ENCODE measurements around the gene ATP6V1G2.
"Not testable (repeated sequence)": the region's sequence is repeated elsewhere in the genome, so short reads cannot be mapped to it uniquely, and the experiment has no call there.

Gene ATP6V1G2

GRCh38 chr6:31509036-31509435, 37.4 kb downstream of the ATP6V1G2 start:
- not testable (repeated sequence) for H3K4me3 ChIP-seq (ENCODE audit: low read depth in 1 of 5, low read length in 5 of 5); H3K27ac ChIP-seq (ENCODE audit: low read depth, low read length); H3K9me3 ChIP-seq (ENCODE audit: control insufficient read depth in 5 of 5, low read length in 5 of 5); H3K27me3 ChIP-seq (ENCODE audit: control insufficient read depth in 5 of 5, insufficient read depth in 4 of 5, low read length in 5 of 5); H3K9ac ChIP-seq (ENCODE audit: low read length in 5 of 5); H3K4me1 ChIP-seq (ENCODE audit: control insufficient read depth in 5 of 5, insufficient read depth in 5 of 5, low read length in 5 of 5)
- H3K36me3 ChIP-seq (ENCODE audit: control insufficient read depth in 5 of 5, insufficient read depth in 5 of 5, low read length in 5 of 5), result peaks cover 0 to 48% (median 14%) of the 10 kb centered on the region in 5 donors

DNA sequence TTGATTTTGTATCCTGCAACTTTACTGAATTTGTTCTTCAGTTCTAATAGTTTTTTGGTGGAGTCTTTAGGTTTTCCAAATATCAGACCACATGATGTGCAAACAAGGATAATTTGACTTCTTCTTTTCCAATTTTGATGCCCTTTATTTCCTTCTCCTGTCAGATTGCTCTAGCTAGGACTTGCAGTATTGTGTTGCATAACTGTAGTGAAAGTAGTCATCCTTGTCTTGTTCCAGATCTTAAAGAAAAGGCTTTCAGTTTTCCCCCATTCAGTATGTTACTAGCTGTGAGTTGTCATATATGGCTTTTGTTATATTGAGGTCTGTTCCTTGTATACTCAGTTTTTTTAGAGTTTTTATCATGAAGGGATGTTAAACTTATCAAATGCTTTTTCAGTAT, 43.8 kb downstream of the ATP6V1G2 start:
- Histone ChIP-seq H3K36me3 (ENCODE audit: control insufficient read depth in 5 of 5, insufficient read depth in 5 of 5, low read length in 5 of 5) (peaks cover 0 to 21% (median 5%) of the 10 kb centered on the region in 5 donors), H3K27me3 (ENCODE audit: control insufficient read depth in 5 of 5, insufficient read depth in 4 of 5, low read length in 5 of 5) (peaks cover 0 to 8% (median 4%) of the 10 kb centered on the region in 5 donors), H3K9ac (ENCODE audit: low read length in 5 of 5) (no peak overlapping the region), H3K9me3 (ENCODE audit: control insufficient read depth in 5 of 5, low read length in 5 of 5) (no peaks in the 10 kb centered on the region), H3K4me1 (ENCODE audit: control insufficient read depth in 5 of 5, insufficient read depth in 5 of 5, low read length in 5 of 5) (peaks cover 0 to 15% (median 10%) of the 10 kb centered on the region in 5 donors), H3K4me3 (ENCODE audit: low read depth in 1 of 5, low read length in 5 of 5) (no peak overlapping the region), H3K27ac (ENCODE audit: low read depth, low read length) (no peak overlapping the region)

DNA sequence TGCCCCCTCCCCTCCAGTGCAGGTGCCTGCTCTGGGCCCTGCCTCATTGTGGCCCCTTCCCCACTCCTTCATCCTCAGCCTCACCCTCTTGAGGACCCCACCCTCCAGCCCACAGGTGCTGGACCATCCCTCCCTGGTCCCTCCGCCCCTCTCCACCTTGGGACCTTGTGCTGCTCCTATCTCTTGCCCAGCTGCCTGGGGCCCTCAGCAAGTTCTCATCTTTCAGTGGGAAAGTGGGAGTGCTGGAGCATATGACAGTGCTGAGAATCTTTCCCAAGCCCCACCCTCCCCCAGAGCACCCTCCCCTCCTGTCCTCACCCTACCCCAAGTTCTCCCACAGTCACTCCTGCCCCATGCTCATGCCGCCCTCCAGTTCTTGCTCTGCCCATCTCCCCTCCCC, 46.8 kb downstream of the ATP6V1G2 start:
- H3K4me1 ChIP-seq (ENCODE audit: control insufficient read depth in 5 of 5, insufficient read depth in 5 of 5, low read length in 5 of 5), result peaks cover 0 to 36% (median 22%) of the 10 kb centered on the region in 5 donors
- H3K9me3 ChIP-seq (ENCODE audit: control insufficient read depth in 5 of 5, low read length in 5 of 5); H3K27ac ChIP-seq (ENCODE audit: low read depth, low read length); H3K4me3 ChIP-seq (ENCODE audit: low read depth in 1 of 5, low read length in 5 of 5); H3K27me3 ChIP-seq (ENCODE audit: control insufficient read depth in 5 of 5, insufficient read depth in 4 of 5, low read length in 5 of 5); H3K36me3 ChIP-seq (ENCODE audit: control insufficient read depth in 5 of 5, insufficient read depth in 5 of 5, low read length in 5 of 5); H3K9ac ChIP-seq (ENCODE audit: low read length in 5 of 5): not testable (repeated sequence)

DNA sequence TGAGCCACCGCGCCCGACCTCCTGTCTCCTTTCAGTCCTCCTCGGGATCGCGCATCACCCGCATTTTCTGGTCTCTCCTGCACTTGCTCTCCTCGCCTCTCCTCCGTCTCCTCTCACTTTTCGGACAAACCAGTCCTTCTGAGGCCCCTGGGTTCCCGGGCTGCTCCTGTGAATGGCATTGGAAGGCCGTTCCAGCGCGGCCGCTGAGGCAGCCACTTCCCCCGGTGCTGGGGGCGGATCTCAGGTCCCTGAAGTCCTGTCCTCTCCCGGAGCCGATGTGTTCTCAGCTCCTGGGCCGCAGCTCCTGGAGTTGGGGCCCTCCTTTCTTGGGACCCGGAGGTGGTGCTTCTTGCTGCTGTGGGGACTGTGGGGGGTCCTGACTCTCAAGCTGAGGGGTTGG, 47.7 kb downstream of the ATP6V1G2 start:
- Histone ChIP-seq H3K4me3 (ENCODE audit: low read depth in 1 of 5, low read length in 5 of 5) (peak overlapping the region in 3 of 5 donors; percentile 35 to 73 (median 39)), H3K4me1 (ENCODE audit: control insufficient read depth in 5 of 5, insufficient read depth in 5 of 5, low read length in 5 of 5) (peaks cover 0 to 43% (median 28%) of the 10 kb centered on the region in 5 donors), H3K27ac (ENCODE audit: low read depth, low read length) (no peak overlapping the region), H3K27me3 (ENCODE audit: control insufficient read depth in 5 of 5, insufficient read depth in 4 of 5, low read length in 5 of 5) (peaks cover 0 to 8% (median 3%) of the 10 kb centered on the region in 5 donors), H3K36me3 (ENCODE audit: control insufficient read depth in 5 of 5, insufficient read depth in 5 of 5, low read length in 5 of 5) (no peaks in the 10 kb centered on the region), H3K9me3 (ENCODE audit: control insufficient read depth in 5 of 5, low read length in 5 of 5) (no peaks in the 10 kb centered on the region), H3K9ac (ENCODE audit: low read length in 5 of 5) (no peak overlapping the region)

GRCh38 chr6:31497531-31498476, 48.6 kb downstream of the ATP6V1G2 start, which contains the start of gene MICB:
MICB (plus strand) TSS chr6:31498145; CDS start chr6:31498194, 49 bp downstream.
- Histone ChIP-seq H3K4me1 (ENCODE audit: control insufficient read depth in 5 of 5, insufficient read depth in 5 of 5, low read length in 5 of 5) (peaks cover 0 to 47% (median 30%) of the 10 kb centered on the region in 5 donors), H3K36me3 (ENCODE audit: control insufficient read depth in 5 of 5, insufficient read depth in 5 of 5, low read length in 5 of 5) (no peaks in the 10 kb centered on the region), H3K4me3 (ENCODE audit: low read depth in 1 of 5, low read length in 5 of 5) (peak within 1 kb of the TSS; percentile 66 to 74 (median 71)), H3K27me3 (ENCODE audit: control insufficient read depth in 5 of 5, insufficient read depth in 4 of 5, low read length in 5 of 5) (peaks cover 0 to 8% (median 3%) of the 10 kb centered on the region in 5 donors), H3K27ac (ENCODE audit: low read depth, low read length) (no peak within 1 kb of the TSS), H3K9me3 (ENCODE audit: control insufficient read depth in 5 of 5, low read length in 5 of 5) (no peaks in the 10 kb centered on the region), H3K9ac (ENCODE audit: low read length in 5 of 5) (peak within 1 kb of the TSS in 3 of 5 donors; percentile 42 to 76 (median 58))

- not testable (repeated sequence) for H3K27ac ChIP-seq (ENCODE audit: low read depth, low read length); H3K27me3 ChIP-seq (ENCODE audit: control insufficient read depth in 5 of 5, insufficient read depth in 4 of 5, low read length in 5 of 5); H3K9ac ChIP-seq (ENCODE audit: low read length in 5 of 5); H3K36me3 ChIP-seq (ENCODE audit: control insufficient read depth in 5 of 5, insufficient read depth in 5 of 5, low read length in 5 of 5); H3K9me3 ChIP-seq (ENCODE audit: control insufficient read depth in 5 of 5, low read length in 5 of 5)
- H3K4me3 ChIP-seq (ENCODE audit: low read depth in 1 of 5, low read length in 5 of 5), result peak overlapping the region in 1 of 5 donors; percentile 73
- peaks cover 0 to 51% (median 30%) of the 10 kb centered on the region in 5 donors for H3K4me1 ChIP-seq (ENCODE audit: control insufficient read depth in 5 of 5, insufficient read depth in 5 of 5, low read length in 5 of 5)
These were observed 49.6 kb downstream of the ATP6V1G2 start for GRCh38 chr6:31496826-31497225.

- H3K4me1 ChIP-seq (ENCODE audit: control insufficient read depth in 5 of 5, insufficient read depth in 5 of 5, low read length in 5 of 5), result peaks cover 0 to 53% (median 32%) of the 10 kb centered on the region in 5 donors
- peaks cover 0 to 8% (median 3%) of the 10 kb centered on the region in 5 donors for H3K27me3 ChIP-seq (ENCODE audit: control insufficient read depth in 5 of 5, insufficient read depth in 4 of 5, low read length in 5 of 5)
- no peaks in the 10 kb centered on the region for H3K9me3 ChIP-seq (ENCODE audit: control insufficient read depth in 5 of 5, low read length in 5 of 5)
- H3K27ac ChIP-seq (ENCODE audit: low read depth, low read length), result no peak overlapping the region
- H3K36me3 ChIP-seq (ENCODE audit: control insufficient read depth in 5 of 5, insufficient read depth in 5 of 5, low read length in 5 of 5), result no peaks in the 10 kb centered on the region
- H3K4me3 ChIP-seq (ENCODE audit: low read depth in 1 of 5, low read length in 5 of 5), result peak overlapping the region in 4 of 5 donors; percentile 63 to 78 (median 73)
- H3K9ac ChIP-seq (ENCODE audit: low read length in 5 of 5), result peak overlapping the region in 2 of 5 donors; percentile 51 to 60
These were observed 50.8 kb downstream of the ATP6V1G2 start for GRCh38 chr6:31495580-31495979.
